Loucy (cell line): ENCODE measurements around the gene VTCN1.

Experiments used
- H2AFZ ChIP-seq: fragments of 200-600 bp; sonication (generic); 2 replicates; pipeline ENCODE4 v1.6.0; 2016; ENCODE audit warnings: antibody characterized with exemption, mild to moderate bottlenecking, low read length, moderate library complexity
- H3F3A ChIP-seq: fragments of 200-600 bp; 2 replicates; pipeline ENCODE4 v1.6.0; 2016; ENCODE audit warnings: antibody characterized with exemption, low read depth, mild to moderate bottlenecking
- H3K27me3 ChIP-seq: fragments of 200-600 bp; sonication (generic); 2 replicates; pipeline ENCODE4 v1.6.1; 2014; ENCODE audit warnings: low read length, mild to moderate bottlenecking; ENCODE audit not compliant: insufficient read depth, poor library complexity, severe bottlenecking
- H3K36me3 ChIP-seq: fragments of 200-600 bp; sonication (generic); 2 replicates; pipeline ENCODE4 v1.6.1; 2016; ENCODE audit warnings: low read length; ENCODE audit not compliant: insufficient read depth
- H3K4me1 ChIP-seq: fragments of 200-600 bp; sonication (generic); 2 replicates; pipeline ENCODE4 v1.5.1; 2014; ENCODE audit warnings: low read length, mild to moderate bottlenecking; ENCODE audit not compliant: insufficient read depth, poor library complexity, severe bottlenecking
- H3K4me2 ChIP-seq: fragments of 200-600 bp; sonication (generic); 2 replicates; pipeline ENCODE4 v1.6.0; 2014; ENCODE audit warnings: antibody characterized with exemption, low read length, low read depth, mild to moderate bottlenecking; ENCODE audit not compliant: poor library complexity, severe bottlenecking
- H3K4me3 ChIP-seq: fragments of 200-600 bp; sonication (generic); 2 replicates; pipeline ENCODE4 v1.5.1; 2014; ENCODE audit warnings: low read length, mild to moderate bottlenecking, mixed read lengths; ENCODE audit not compliant: poor library complexity, severe bottlenecking
- H3K79me2 ChIP-seq: fragments of 200-600 bp; sonication (generic); 2 replicates; pipeline ENCODE4 v1.6.1; 2014; ENCODE audit warnings: low read length; ENCODE audit not compliant: insufficient read depth
- H3K9ac ChIP-seq: fragments of 200-600 bp; sonication (generic); 2 replicates; pipeline ENCODE4 v1.6.0; 2014; ENCODE audit warnings: mild to moderate bottlenecking, low read depth, low read length, moderate library complexity; ENCODE audit not compliant: poor library complexity, severe bottlenecking
- H3K9me2 ChIP-seq: fragments of 200-600 bp; sonication (generic); replicated peaks from 2 replicates; pipeline ENCODE4 v1.6.1; 2016; ENCODE audit warnings: low read depth, low read length, mixed read lengths
- H3K9me3 ChIP-seq: fragments of 200-600 bp; sonication (generic); 2 replicates; pipeline ENCODE4 v1.6.1; 2014; ENCODE audit warnings: mild to moderate bottlenecking, antibody characterized with exemption, low read length, low read depth; ENCODE audit not compliant: insufficient read depth
- H4K20me1 ChIP-seq: fragments of 200-600 bp; sonication (generic); 2 replicates; pipeline ENCODE4 v1.6.0; 2014; ENCODE audit warnings: antibody characterized with exemption, low read length, mild to moderate bottlenecking; ENCODE audit not compliant: insufficient read depth, poor library complexity, severe bottlenecking
- EZH2phosphoT487 ChIP-seq: fragments of 200-600 bp; IDR thresholded peaks from 2 replicates; pipeline ENCODE4 v1.6.1; 2018; ENCODE audit warnings: antibody characterized with exemption, mild to moderate bottlenecking, moderate library complexity, borderline replicate concordance
- TF ChIP-seq, protein P1 (sequence below): fragments of 200-600 bp; sonication (generic); conservative IDR thresholded peaks from 2 replicates; pipeline ENCODE4 v1.5.1; 2014; ENCODE audit warnings: mild to moderate bottlenecking, antibody characterized with exemption, low read length

VTCN1 gene

DNA sequence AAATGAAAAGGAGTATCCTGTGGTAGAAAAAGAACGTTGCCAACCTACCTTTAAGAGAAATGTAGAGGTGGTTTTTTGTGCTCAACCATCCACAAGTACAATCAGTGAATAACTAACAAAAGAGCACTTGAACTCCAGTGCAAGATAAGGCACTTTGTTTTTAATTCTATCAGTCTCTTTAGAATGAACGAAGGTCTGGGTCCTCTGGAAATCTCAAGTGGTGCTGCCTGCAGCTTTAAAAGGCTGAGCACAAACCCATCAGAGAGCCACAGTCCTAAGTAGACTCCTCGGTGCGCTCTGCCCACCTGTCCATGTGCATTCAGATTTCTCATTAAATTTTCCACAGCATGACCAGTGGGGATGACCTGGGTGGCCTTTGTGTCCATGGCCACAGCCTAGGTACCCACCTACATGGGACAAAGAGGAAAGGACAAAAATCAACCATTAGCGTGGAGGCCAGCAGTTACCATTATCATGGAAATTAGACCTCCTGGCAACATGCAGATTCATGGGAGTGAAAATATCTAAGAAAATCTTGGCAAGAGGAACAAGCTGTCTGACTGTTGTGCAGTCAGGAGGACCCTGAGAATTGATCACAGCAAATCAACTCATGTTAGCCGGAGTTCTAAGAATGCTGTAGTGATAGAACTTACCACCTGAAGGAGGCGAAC is 98.5 kb downstream of the VTCN1 start:
- Histone ChIP-seq H3K79me2 (no peaks in the 10 kb centered on the region), H3K9ac (no peak overlapping the region), H3K4me3 (no peak overlapping the region), H3K36me3 (no peaks in the 10 kb centered on the region), H3K4me2 (no peak overlapping the region), H4K20me1 (no peaks in the 10 kb centered on the region), H3K9me3 (no peaks in the 10 kb centered on the region), H3K27me3 (no peaks in the 10 kb centered on the region), H3F3A (no peaks in the 10 kb centered on the region), H2AFZ (no peak overlapping the region), H3K9me2 (no peaks in the 10 kb centered on the region), H3K4me1 (no peaks in the 10 kb centered on the region)
- TF ChIP-seq, protein P1, sequence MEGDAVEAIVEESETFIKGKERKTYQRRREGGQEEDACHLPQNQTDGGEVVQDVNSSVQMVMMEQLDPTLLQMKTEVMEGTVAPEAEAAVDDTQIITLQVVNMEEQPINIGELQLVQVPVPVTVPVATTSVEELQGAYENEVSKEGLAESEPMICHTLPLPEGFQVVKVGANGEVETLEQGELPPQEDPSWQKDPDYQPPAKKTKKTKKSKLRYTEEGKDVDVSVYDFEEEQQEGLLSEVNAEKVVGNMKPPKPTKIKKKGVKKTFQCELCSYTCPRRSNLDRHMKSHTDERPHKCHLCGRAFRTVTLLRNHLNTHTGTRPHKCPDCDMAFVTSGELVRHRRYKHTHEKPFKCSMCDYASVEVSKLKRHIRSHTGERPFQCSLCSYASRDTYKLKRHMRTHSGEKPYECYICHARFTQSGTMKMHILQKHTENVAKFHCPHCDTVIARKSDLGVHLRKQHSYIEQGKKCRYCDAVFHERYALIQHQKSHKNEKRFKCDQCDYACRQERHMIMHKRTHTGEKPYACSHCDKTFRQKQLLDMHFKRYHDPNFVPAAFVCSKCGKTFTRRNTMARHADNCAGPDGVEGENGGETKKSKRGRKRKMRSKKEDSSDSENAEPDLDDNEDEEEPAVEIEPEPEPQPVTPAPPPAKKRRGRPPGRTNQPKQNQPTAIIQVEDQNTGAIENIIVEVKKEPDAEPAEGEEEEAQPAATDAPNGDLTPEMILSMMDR: 0 out of 2 replicates have a peak, but pooled peaks have one; percentile 19
- no peak for TF ChIP-seq EZH2phosphoT487

DNA sequence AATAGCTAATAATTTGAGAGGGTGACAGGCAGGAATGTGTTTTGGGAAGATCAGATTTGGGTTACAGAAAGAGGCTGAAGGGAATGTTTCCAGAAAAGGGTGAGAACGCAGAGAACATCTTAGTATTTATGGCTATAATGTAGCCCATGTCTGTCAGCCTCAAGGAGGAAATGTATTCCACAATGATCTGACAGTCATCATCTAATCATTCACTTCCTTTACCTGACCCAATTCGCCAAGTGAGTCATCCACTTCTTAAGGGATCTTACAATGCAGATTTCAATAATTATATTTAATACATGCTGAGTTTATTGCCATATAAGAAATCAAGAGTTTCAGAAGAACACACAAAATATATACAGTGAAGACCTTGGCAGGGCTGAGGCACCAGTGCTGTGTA is 100.0 kb downstream of the VTCN1 start:
- Histone ChIP-seq H3F3A (no peaks in the 10 kb centered on the region), H3K4me2 (no peak overlapping the region), H2AFZ (no peak overlapping the region), H3K4me3 (no peak overlapping the region), H3K36me3 (no peaks in the 10 kb centered on the region), H3K9me3 (no peaks in the 10 kb centered on the region), H3K9me2 (no peaks in the 10 kb centered on the region), H4K20me1 (no peaks in the 10 kb centered on the region), H3K9ac (no peak overlapping the region), H3K79me2 (no peaks in the 10 kb centered on the region), H3K27me3 (no peaks in the 10 kb centered on the region), H3K4me1 (no peaks in the 10 kb centered on the region)
- TF ChIP-seq, protein P1: no peak

DNA sequence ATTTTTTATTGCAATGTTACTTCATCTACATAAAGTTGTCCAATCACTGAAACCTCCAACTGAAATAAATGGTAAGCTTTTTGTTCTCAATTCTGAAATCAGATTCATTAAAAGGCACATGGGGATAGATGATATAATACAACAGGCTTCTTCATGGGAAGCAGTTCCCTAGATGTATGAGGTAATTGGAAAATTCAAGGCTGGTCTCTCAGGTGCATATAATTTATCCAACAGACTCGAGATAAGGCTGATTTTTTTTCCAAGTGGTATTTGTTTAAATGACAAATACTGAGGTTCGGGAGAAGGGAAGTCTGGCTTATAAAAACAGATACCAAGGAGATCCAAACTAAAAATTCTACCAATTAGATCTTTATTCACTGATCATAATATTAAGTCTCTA is 103.4 kb downstream of the VTCN1 start:
- Histone ChIP-seq H3K4me3 (no peak overlapping the region), H3K27me3 (no peaks in the 10 kb centered on the region), H3K4me1 (no peaks in the 10 kb centered on the region), H2AFZ (no peak overlapping the region), H3K4me2 (no peak overlapping the region), H3K9ac (no peak overlapping the region), H3K9me2 (no peaks in the 10 kb centered on the region), H3K36me3 (peaks cover 10% of the 10 kb centered on the region; the same call in 1 of the 2 replicates), H4K20me1 (no peaks in the 10 kb centered on the region), H3K9me3 (no peaks in the 10 kb centered on the region), H3F3A (no peaks in the 10 kb centered on the region), H3K79me2 (no peaks in the 10 kb centered on the region)
- TF ChIP-seq, protein P1: no peak
- TF ChIP-seq EZH2phosphoT487: no peak
